Osteoblast (primary cell): ENCODE measurements around the gene SETD2. TPM values are rescaled to one million over a fixed set of nuclear protein-coding genes. Genes with fewer than 3 reads are reported as not detected.

Experiments
- DNase-seq: peaks from one replicate; pipeline ENCODE4 v3.0.0; 2011; ENCODE audit warnings: low spot score, mixed read lengths; ENCODE audit not compliant: insufficient read length; ENCODE audit errors: missing footprints
- H2AFZ ChIP-seq: 2 replicates; pipeline ENCODE4 v1.6.0; 2011; ENCODE audit warnings: mild to moderate bottlenecking, low read length
- H3K27ac ChIP-seq: 2 replicates; pipeline ENCODE4 v1.5.1; 2011; ENCODE audit warnings: mild to moderate bottlenecking, low read depth, low read length, moderate library complexity
- H3K27me3 ChIP-seq: 2 replicates; pipeline ENCODE4 v1.6.0; 2012; ENCODE audit warnings: mild to moderate bottlenecking, control low read depth, inconsistent platforms, low read length, moderate library complexity; ENCODE audit not compliant: insufficient read depth
- H3K36me3 ChIP-seq: 2 replicates; pipeline ENCODE4 v1.5.1; 2011; ENCODE audit warnings: mild to moderate bottlenecking, low read length, control low read depth, moderate library complexity; ENCODE audit not compliant: insufficient read depth
- H3K4me1 ChIP-seq: 2 replicates; pipeline ENCODE4 v1.5.1; 2011; ENCODE audit warnings: mild to moderate bottlenecking, low read length, control low read depth, moderate library complexity; ENCODE audit not compliant: insufficient read depth
- H3K4me2 ChIP-seq: 2 replicates; pipeline ENCODE4 v1.6.0; 2011; ENCODE audit warnings: mild to moderate bottlenecking, low read length; ENCODE audit not compliant: insufficient read depth
- H3K4me3 ChIP-seq: fragments of 200-600 bp; sonication (generic); 3 replicates; pipeline ENCODE4 v1.5.1; 2012; ENCODE audit warnings: mild to moderate bottlenecking, low read length, inconsistent platforms; ENCODE audit not compliant: insufficient read depth
- H3K79me2 ChIP-seq: 2 replicates; pipeline ENCODE4 v1.6.0; 2012; ENCODE audit warnings: mild to moderate bottlenecking, low read length, control low read depth, inconsistent platforms; ENCODE audit not compliant: insufficient read depth
- H3K9me3 ChIP-seq: 2 replicates; pipeline ENCODE4 v1.5.1; 2011; ENCODE audit warnings: low read depth, low read length, control low read depth
- H4K20me1 ChIP-seq: 2 replicates; pipeline ENCODE4 v1.6.0; 2012; ENCODE audit warnings: mild to moderate bottlenecking, low read length, control low read depth; ENCODE audit not compliant: insufficient read depth
- CTCF ChIP-seq: IDR thresholded peaks from 2 replicates; pipeline ENCODE4 v1.5.1; 2011; ENCODE audit warnings: mild to moderate bottlenecking, low read depth, low read length, moderate library complexity; ENCODE audit errors: extremely low read depth
- total RNA-seq: library from RNA; depleted of rRNA; stranded (reverse); fragments of >200 nt; gene quantifications from 2 replicates; pipeline ENCODE4 v1.2.3, GENCODE V29; 2012

Gene SETD2
- total RNA-seq, 1 donor, result 39.8 TPM

- peaks cover 33% of the 10 kb centered on the region for H3K36me3 ChIP-seq
- H3K4me2 ChIP-seq, result no peak overlapping the region
- no peak overlapping the region for H3K27ac ChIP-seq
- no peak for TF ChIP-seq CTCF
- no peaks in the 10 kb centered on the region for H3K27me3 ChIP-seq
- peaks cover 29% of the 10 kb centered on the region for H3K79me2 ChIP-seq
- no peak overlapping the region for H3K4me3 ChIP-seq
- no peaks in the 10 kb centered on the region for H4K20me1 ChIP-seq
- H3K9me3 ChIP-seq, result no peaks in the 10 kb centered on the region
- H2AFZ ChIP-seq, result no peak overlapping the region
- no peak for DNase-seq
- peaks cover 6% of the 10 kb centered on the region for H3K4me1 ChIP-seq
Observed at GRCh38 chr3:47092090-47092489, 71.8 kb downstream of the SETD2 start.

- Histone ChIP-seq H3K4me3 (no peak overlapping the region), H3K27ac (no peak overlapping the region), H4K20me1 (no peaks in the 10 kb centered on the region), H3K4me1 (no peaks in the 10 kb centered on the region), H2AFZ (no peak overlapping the region), H3K4me2 (no peak overlapping the region), H3K36me3 (peaks cover 37% of the 10 kb centered on the region), H3K27me3 (no peaks in the 10 kb centered on the region), H3K79me2 (peaks cover 24% of the 10 kb centered on the region), H3K9me3 (no peaks in the 10 kb centered on the region)
- TF ChIP-seq CTCF, result no peak
- DNase-seq, result no peak
Observed at GRCh38 chr3:47089630-47090029, 74.3 kb downstream of the SETD2 start.

GRCh38 chr3:47086071-47086470 is 77.8 kb downstream of the SETD2 start:
- Histone ChIP-seq H3K79me2 (peaks cover 33% of the 10 kb centered on the region), H3K4me3 (no peak overlapping the region), H3K27ac (no peak overlapping the region), H3K4me1 (no peaks in the 10 kb centered on the region), H3K27me3 (no peaks in the 10 kb centered on the region), H2AFZ (no peak overlapping the region), H3K4me2 (no peak overlapping the region), H3K9me3 (no peaks in the 10 kb centered on the region), H4K20me1 (peaks cover 6% of the 10 kb centered on the region), H3K36me3 (peaks cover 44% of the 10 kb centered on the region)
- no peak for DNase-seq
- no peak for TF ChIP-seq CTCF

GRCh38 chr3:47083786-47084185 is 80.1 kb downstream of the SETD2 start:
- no peaks in the 10 kb centered on the region for H3K9me3 ChIP-seq
- no peak overlapping the region for H3K4me3 ChIP-seq
- H3K27ac ChIP-seq, result no peak overlapping the region
- H3K36me3 ChIP-seq, result peaks cover 53% of the 10 kb centered on the region
- peaks cover 45% of the 10 kb centered on the region for H3K79me2 ChIP-seq
- H4K20me1 ChIP-seq, result peaks cover 6% of the 10 kb centered on the region
- H3K4me1 ChIP-seq, result no peaks in the 10 kb centered on the region
- no peaks in the 10 kb centered on the region for H3K27me3 ChIP-seq
- H3K4me2 ChIP-seq, result no peak overlapping the region
- no peak for DNase-seq
- TF ChIP-seq CTCF, result no peak
- H2AFZ ChIP-seq, result no peak overlapping the region
